ENCODE results near the gene CNIH3.
"Not testable (repeated sequence)": the region's sequence is repeated elsewhere in the genome, so short reads cannot be mapped to it uniquely, and the experiment has no call there.

Gene CNIH3

GRCh38 chr1:224679606-224680005 is 63.5 kb downstream of the CNIH3 start:
- TF ChIP-seq CTCF (IDR thresholded peaks at IDR 0.05; ENCODE audit: insufficient read depth, low read depth, low read length, missing control alignments) = no peak
- DNase-seq (ENCODE audit: low read depth) = no peak
- no peak overlapping the region for H3K4me3 ChIP-seq (ENCODE audit: low read length)

- no peak for TF ChIP-seq CTCF (IDR thresholded peaks at IDR 0.05; ENCODE audit: insufficient read depth, low read depth, low read length, missing control alignments)
- DNase-seq (ENCODE audit: low read depth) = no peak
- no peak overlapping the region for H3K4me3 ChIP-seq (ENCODE audit: low read length)
These were observed 65.7 kb downstream of the CNIH3 start for GRCh38 chr1:224681816-224682215.

- DNase-seq (ENCODE audit: low read depth) = no peak
- no peak overlapping the region for H3K4me3 ChIP-seq (ENCODE audit: low read length)
- TF ChIP-seq CTCF (IDR thresholded peaks at IDR 0.05; ENCODE audit: insufficient read depth, low read depth, low read length, missing control alignments) = no peak
These were observed 67.8 kb downstream of the CNIH3 start for GRCh38 chr1:224683936-224684335.

GRCh38 chr1:224684979-224685425 is 68.9 kb downstream of the CNIH3 start:
- H3K4me3 ChIP-seq (ENCODE audit: low read length) = no peak overlapping the region
- TF ChIP-seq CTCF (IDR thresholded peaks at IDR 0.05; ENCODE audit: insufficient read depth, low read depth, low read length, missing control alignments) = no peak
- no peak for DNase-seq (ENCODE audit: low read depth)

- not testable (repeated sequence) for H3K4me3 ChIP-seq (ENCODE audit: low read length); DNase-seq (ENCODE audit: low read depth)
These were observed 70.0 kb downstream of the CNIH3 start for GRCh38 chr1:224686140-224686539.

GRCh38 chr1:224687465-224687864 is 71.3 kb downstream of the CNIH3 start:
- TF ChIP-seq CTCF (IDR thresholded peaks at IDR 0.05; ENCODE audit: insufficient read depth, low read depth, low read length, missing control alignments) = no peak
- no peak overlapping the region for H3K4me3 ChIP-seq (ENCODE audit: low read length)
- DNase-seq (ENCODE audit: low read depth) = no peak

- no peak for TF ChIP-seq CTCF (IDR thresholded peaks at IDR 0.05; ENCODE audit: insufficient read depth, low read depth, low read length, missing control alignments)
- DNase-seq (ENCODE audit: low read depth) = no peak
- no peak overlapping the region for H3K4me3 ChIP-seq (ENCODE audit: low read length)
These were observed 73.3 kb downstream of the CNIH3 start for GRCh38 chr1:224689374-224689773.

- TF ChIP-seq CTCF (IDR thresholded peaks at IDR 0.05; ENCODE audit: insufficient read depth, low read depth, low read length, missing control alignments) = no peak
- no peak for DNase-seq (ENCODE audit: low read depth)
- H3K4me3 ChIP-seq (ENCODE audit: low read length) = no peak overlapping the region
These were observed 74.5 kb downstream of the CNIH3 start for GRCh38 chr1:224690576-224690975.

All from epithelial cell of esophagus (primary cell).